GM12801 (cell line): ENCODE data around the gene IL17C.

ENCODE experiments used
- TF ChIP-seq, protein P1 (sequence below): IDR thresholded peaks from one replicate; pipeline ENCODE4 v1.5.1; 2011; ENCODE audit warnings: control low read depth; ENCODE audit not compliant: insufficient read length; ENCODE audit errors: extremely low read depth

IL17C gene

DNA sequence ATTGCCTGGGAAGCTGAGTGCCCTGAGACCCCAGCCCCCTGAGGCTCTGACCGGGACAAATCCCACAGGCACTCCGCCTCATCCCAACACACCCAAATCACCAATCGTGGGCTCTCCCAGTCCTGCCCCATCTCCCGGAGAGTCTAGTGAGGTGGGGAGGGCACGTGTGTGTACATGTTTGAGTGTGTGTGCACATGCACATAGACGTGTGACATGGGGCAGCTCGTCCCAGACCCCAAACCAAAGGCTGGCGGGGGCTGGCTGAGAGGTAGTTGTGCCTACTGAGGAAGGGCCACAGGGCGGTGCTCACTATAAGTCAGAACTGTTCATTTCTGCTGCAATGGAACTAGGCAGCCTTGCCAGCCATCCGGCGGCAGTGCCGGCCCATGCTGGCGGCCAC lies 39.3 kb downstream of the IL17C start:
- TF ChIP-seq, protein P1, sequence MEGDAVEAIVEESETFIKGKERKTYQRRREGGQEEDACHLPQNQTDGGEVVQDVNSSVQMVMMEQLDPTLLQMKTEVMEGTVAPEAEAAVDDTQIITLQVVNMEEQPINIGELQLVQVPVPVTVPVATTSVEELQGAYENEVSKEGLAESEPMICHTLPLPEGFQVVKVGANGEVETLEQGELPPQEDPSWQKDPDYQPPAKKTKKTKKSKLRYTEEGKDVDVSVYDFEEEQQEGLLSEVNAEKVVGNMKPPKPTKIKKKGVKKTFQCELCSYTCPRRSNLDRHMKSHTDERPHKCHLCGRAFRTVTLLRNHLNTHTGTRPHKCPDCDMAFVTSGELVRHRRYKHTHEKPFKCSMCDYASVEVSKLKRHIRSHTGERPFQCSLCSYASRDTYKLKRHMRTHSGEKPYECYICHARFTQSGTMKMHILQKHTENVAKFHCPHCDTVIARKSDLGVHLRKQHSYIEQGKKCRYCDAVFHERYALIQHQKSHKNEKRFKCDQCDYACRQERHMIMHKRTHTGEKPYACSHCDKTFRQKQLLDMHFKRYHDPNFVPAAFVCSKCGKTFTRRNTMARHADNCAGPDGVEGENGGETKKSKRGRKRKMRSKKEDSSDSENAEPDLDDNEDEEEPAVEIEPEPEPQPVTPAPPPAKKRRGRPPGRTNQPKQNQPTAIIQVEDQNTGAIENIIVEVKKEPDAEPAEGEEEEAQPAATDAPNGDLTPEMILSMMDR = no peak

DNA sequence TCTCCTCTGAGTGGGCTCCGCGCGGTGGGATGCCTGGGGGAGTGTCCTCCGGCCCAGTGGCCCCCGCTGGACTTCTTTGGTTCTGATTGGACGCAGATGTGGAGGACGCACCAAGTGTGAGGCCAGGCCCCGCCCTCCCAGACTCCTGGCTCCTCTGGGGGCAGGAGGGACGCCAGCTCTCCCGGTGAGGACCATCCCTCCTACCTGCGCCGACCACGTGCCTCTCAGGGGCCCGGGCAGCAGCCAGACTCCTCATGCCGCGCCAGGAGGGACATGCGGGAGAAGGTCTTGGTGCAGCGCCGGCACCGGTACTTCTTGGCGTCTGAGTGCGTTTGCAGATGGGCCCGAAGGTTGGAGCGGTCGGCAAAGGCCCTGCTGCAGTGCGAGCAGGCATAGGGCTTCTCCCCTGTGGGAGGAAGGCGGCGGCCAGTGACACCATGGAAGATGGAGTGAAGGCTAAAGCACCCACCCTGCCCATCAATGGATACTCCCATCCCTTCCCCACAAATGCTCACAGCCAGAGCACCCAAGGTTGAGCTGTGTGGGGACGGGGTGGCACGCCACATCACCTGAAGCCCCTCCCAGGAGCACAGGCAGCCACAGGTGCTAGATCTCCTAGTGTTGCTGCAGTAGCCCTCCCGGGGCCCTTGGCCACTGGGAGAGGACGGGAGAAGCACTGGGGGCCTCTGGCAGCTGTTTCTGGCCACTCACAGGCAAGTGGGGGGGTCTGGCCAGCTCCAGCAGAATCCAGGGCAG lies 40.0 kb downstream of the IL17C start:
- TF ChIP-seq, protein P1 = no peak

DNA sequence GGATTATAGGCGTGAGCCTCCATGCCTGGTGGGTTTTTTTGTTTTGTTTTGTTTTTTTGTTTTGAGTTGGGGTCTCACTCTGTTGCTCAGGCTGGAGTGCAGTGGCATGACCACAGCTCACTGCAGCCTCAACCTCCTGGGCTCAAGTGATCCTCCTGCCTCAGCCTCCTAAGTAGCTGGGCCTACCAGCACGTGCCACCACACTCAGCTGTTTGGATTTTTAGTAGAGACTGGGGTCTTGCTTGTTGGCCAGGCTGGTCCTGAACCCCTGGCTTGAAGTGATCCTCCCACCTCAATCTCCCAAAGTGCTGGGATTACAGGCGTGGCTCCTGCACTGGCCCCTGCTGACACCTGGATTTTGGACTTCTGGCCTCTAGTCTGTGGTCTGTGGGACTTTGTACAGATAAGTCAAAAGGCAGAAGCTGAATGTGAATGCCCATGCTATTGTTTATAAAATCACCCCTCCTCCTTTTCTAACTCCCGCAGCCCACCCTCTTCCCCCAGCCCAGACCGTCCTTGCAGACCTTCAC lies 42.2 kb downstream of the IL17C start:
- TF ChIP-seq, protein P1 = no peak

DNA sequence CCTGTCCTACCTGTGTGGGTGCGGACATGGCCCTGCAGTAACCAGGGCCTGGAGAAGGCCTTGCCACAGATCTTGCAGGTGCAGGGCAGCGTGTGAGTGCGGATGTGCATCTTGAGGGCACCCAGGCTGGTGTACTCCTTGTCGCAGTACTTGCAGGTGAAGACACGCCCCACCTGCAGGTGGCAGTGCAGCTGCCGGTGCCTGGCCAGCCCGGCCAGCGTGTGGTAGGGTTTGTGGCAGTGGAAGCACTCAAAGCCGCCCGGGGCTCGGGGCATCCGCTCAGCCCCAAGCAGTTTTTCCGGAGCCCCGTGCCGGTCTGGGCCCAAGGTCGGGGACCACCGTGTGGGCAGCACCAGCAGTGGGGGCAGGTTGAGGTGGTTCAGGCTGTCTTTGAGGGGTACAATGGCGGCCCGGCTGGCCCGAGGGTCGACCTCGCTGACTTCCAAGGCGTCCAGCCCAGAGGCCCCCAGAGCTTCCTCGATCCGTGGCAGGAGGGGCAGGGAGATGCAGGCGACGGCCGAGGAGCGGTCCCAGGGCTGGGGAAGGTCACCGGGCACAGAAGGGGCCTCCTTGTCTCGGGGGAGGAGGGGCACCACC lies 42.8 kb downstream of the IL17C start:
- TF ChIP-seq, protein P1 = no peak

DNA sequence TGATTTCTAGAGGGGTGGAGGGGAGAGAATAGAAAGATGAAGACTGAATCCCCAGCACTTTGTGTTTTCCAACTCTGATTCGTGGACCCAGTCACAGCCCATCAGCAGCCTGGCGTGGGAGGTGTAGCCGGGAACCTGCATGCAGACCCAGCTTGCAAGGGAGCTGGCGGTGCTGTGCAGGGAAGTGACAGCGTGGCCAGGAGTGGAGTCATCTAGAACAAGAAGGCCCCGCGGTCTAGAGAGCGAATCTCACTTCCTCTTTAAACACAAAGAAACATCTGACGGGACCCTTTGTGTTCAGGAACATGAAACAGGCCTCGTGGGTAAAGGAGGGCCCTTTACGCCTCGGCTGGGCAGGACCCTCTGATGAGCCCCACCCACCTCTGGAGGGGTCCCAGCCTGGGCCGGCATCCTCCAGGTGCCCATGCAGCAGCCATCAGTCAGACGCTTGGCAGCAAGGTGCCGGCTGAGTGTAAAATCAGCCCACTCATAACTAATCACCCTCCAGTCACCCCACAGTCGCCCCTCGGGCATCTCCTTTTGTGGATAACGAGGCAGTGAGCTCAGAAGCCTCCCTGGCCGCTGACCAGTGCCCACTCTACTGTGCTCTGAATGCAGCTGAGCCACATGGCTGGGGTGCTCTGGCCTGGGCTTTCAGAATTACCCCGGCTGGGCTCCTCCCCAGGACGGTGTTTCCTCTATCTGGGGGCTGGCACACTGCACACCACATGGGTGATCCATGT lies 43.5 kb downstream of the IL17C start:
- TF ChIP-seq, protein P1 = no peak

DNA sequence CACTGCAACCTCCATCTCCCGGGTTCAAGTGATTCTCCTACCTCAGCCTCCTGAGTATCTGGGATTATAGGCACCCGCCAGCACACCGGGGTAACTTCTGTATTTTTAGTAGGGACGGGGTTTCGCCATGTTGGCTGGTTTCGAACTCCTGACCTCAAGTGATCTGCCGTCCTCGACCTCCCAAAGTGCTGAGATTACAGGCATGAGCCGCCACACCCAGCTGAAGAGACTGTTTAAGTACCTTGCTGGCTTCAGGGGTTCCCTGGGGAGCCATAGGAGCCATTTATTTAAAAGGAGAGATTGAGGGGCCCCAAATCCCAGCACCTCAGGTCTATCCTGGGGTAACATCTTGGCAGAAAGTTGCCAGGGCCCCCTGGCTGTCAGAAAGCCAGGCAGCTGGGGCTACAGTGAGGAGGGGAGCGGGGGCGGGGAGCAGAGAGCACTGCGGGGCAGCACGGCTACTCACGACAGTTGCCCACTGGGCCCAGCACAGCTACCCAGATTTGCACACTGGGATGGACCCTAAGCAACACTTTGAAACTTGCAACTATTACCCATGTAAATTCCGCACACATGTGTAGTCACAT lies 46.3 kb downstream of the IL17C start:
- TF ChIP-seq, protein P1 = no peak
